Panc1 (cell line): ENCODE measurements around the gene GCK. TPM values are rescaled to one million over a fixed set of nuclear protein-coding genes. Genes with fewer than 3 reads are reported as not detected.
A peak's percentile ranks its signal among the peaks of the same experiment; 100 is the strongest.

Experiments
- ATAC-seq: fragments of 200-7000 bp; cut with Tn5 transposase; 2 replicates; pipeline ENCODE4 v1.9.1; 2020; ENCODE audit warnings: mild to moderate bottlenecking, moderate library complexity
- BruUV-seq: library from RNA; stranded (reverse); fragments of 400-500 nt; replicated peaks from 2 replicates; lab custom pipeline; 2021; lab: Mats Ljungman, UMichigan
- CTCF ChIA-PET: fragments of 300-600 bp; sonication (Branson Sonifier 250); formaldehyde crosslinking; loops from one replicate; lab custom pipeline; 2022; ENCODE audit warnings: antibody characterized with exemption; lab: Charles Lee
- POLR2A ChIA-PET: fragments of 300-600 bp; sonication (Branson Sonifier 250); formaldehyde crosslinking; loops from one replicate; lab custom pipeline; 2022; ENCODE audit warnings: antibody characterized with exemption; lab: Charles Lee
- DNase-seq: peaks from one replicate; pipeline ENCODE4 v3.0.0-alpha.2; 2010; ENCODE audit warnings: low read depth, low spot score
- H3K27ac ChIP-seq: 2 replicates; pipeline ENCODE4 v1.5.1; 2011; ENCODE audit warnings: mild to moderate bottlenecking, low read length, inconsistent platforms
- H3K27me3 ChIP-seq: fragments of 200-500 bp; sonication (Bioruptor generic); 2 replicates; pipeline ENCODE4 v1.6.0; 2014; ENCODE audit warnings: low read length, inconsistent platforms; ENCODE audit not compliant: control insufficient read depth, insufficient read depth
- H3K36me3 ChIP-seq: fragments of 200-500 bp; sonication (Bioruptor generic); 2 replicates; pipeline ENCODE4 v1.5.1; 2014; ENCODE audit warnings: inconsistent platforms, mild to moderate bottlenecking, low read length, moderate library complexity; ENCODE audit not compliant: control insufficient read depth, insufficient read depth
- H3K4me1 ChIP-seq: 2 replicates; pipeline ENCODE4 v1.5.1; 2011; ENCODE audit warnings: inconsistent platforms, mild to moderate bottlenecking, low read length, moderate library complexity; ENCODE audit not compliant: control insufficient read depth, insufficient read depth
- H3K4me3 ChIP-seq, 2 experiments: 2 replicates each; pipeline ENCODE4 v1.5.1; 2011 to 2012; ENCODE audit warnings: low read depth in 2 of 2, low read length in 2 of 2, mild to moderate bottlenecking in 2 of 2, inconsistent platforms in 1 of 2, moderate library complexity in 1 of 2
- H3K9me3 ChIP-seq: fragments of 200-500 bp; sonication (Bioruptor generic); 2 replicates; pipeline ENCODE4 v1.5.1; 2014; ENCODE audit warnings: low read depth, mild to moderate bottlenecking, inconsistent platforms, low read length, moderate library complexity; ENCODE audit not compliant: control insufficient read depth, insufficient read depth
- CTCF ChIP-seq: fragments of 450-650 bp; IDR thresholded peaks from 2 replicates; pipeline ENCODE4 v1.5.1; 2017; ENCODE audit warnings: mild to moderate bottlenecking
- POLR2AphosphoS5 ChIP-seq: IDR thresholded peaks from 2 replicates; pipeline ENCODE4 v1.6.1; 2012; ENCODE audit warnings: mild to moderate bottlenecking, low read depth, low read length, moderate library complexity
- REST ChIP-seq, 2 experiments: IDR thresholded peaks; 2 replicates each; pipeline ENCODE4 v1.6.1; 2011 to 2012; ENCODE audit warnings: low read depth in 2 of 2, control low read depth in 1 of 2, low read length in 1 of 2, mild to moderate bottlenecking in 1 of 2, moderate library complexity in 1 of 2; ENCODE audit not compliant: insufficient read depth in 1 of 2
- SIN3A ChIP-seq: IDR thresholded peaks from 2 replicates; pipeline ENCODE4 v1.6.1; 2012; ENCODE audit warnings: low read depth, mild to moderate bottlenecking, low read length, moderate library complexity, borderline replicate concordance; ENCODE audit not compliant: insufficient read depth
- TCF7L2 ChIP-seq: IDR thresholded peaks from 2 replicates; pipeline ENCODE4 v1.6.1; 2011; ENCODE audit warnings: mild to moderate bottlenecking, low read depth, low read length, inconsistent platforms
- in situ Hi-C: cut with HindIII; loops from 2 replicates; pipeline ENCODE4 v1.10.0; 2016; ENCODE audit warnings: low sequenced_read_pairs, low pct_unique_long_range_greater_than_20kb
- intact Hi-C: fragments of 100-400 bp; cut with micrococcal nuclease; formaldehyde crosslinking; loops from one replicate; pipeline ENCODE4 v1.10.0; 2022; ENCODE audit not compliant: unreplicated experiment
- total RNA-seq: library from RNA; stranded (reverse); gene quantifications from one replicate; pipeline ENCODE4 v1.2.1, GENCODE V29; 2021; ENCODE audit not compliant: unreplicated experiment

GCK gene
- total RNA-seq, 1 experiment from 2014 or later = 0.36 TPM

- intact Hi-C loops = no loop called here
- TF ChIP-seq REST (IDR thresholded peaks at IDR 0.05; ENCODE audit: insufficient read depth in 1 of 2, low read depth in 2 of 2, low read length in 1 of 2) (no peak), CTCF (no peak), POLR2AphosphoS5 (no peak), SIN3A (no peak), TCF7L2 (no peak)
- ChIA-PET POLR2A (no interaction called here), CTCF (no interaction called here)
- no peaks in the 10 kb centered on the region for H3K9me3 ChIP-seq
- peaks cover 11% of the 10 kb centered on the region for H3K4me1 ChIP-seq
- ATAC-seq (no peak), DNase-seq (no peak)
- no peaks in the 10 kb centered on the region for H3K27me3 ChIP-seq
- H3K36me3 ChIP-seq = no peaks in the 10 kb centered on the region
- H3K27ac ChIP-seq = no peak overlapping the region
- no peak overlapping the region for H3K4me3 ChIP-seq
- BruUV-seq = no TSS peak
- in situ Hi-C loops = no loop called here
Observed at GRCh38 chr7:44095781-44096180, 93.5 kb downstream of the GCK start.

- no peaks in the 10 kb centered on the region for H3K9me3 ChIP-seq
- in situ Hi-C loops (no loop called here), intact Hi-C loops (no loop called here)
- BruUV-seq = no TSS peak
- DNase-seq (no peak), ATAC-seq (no peak)
- H3K4me1 ChIP-seq = peaks cover 4% of the 10 kb centered on the region
- no peaks in the 10 kb centered on the region for H3K27me3 ChIP-seq
- H3K27ac ChIP-seq = no peak overlapping the region
- CTCF ChIA-PET = no interaction called here
- H3K4me3 ChIP-seq = no peak overlapping the region
- POLR2A ChIA-PET = no interaction called here
- no peaks in the 10 kb centered on the region for H3K36me3 ChIP-seq
- TF ChIP-seq SIN3A (no peak), TCF7L2 (0 out of 2 replicates have a peak, but pooled peaks have one; percentile 23)
Observed at GRCh38 chr7:44094883-44095592, 94.2 kb downstream of the GCK start.

- Histone ChIP-seq H3K27me3 (no peaks in the 10 kb centered on the region), H3K27ac (no peak overlapping the region), H3K4me3 (no peak overlapping the region), H3K9me3 (no peaks in the 10 kb centered on the region), H3K4me1 (peaks cover 4% of the 10 kb centered on the region; the same call in 1 of the 2 replicates), H3K36me3 (no peaks in the 10 kb centered on the region)
- ATAC-seq (no peak), DNase-seq (no peak)
- no TSS peak for BruUV-seq
- ChIA-PET POLR2A (no interaction called here), CTCF (no interaction called here)
- TF ChIP-seq REST (IDR thresholded peaks at IDR 0.05; ENCODE audit: insufficient read depth in 1 of 2, low read depth in 2 of 2, low read length in 1 of 2) (no peak), TCF7L2 (no peak), CTCF (no peak), POLR2AphosphoS5 (no peak), SIN3A (no peak)
- intact Hi-C loops (no loop called here), in situ Hi-C loops (no loop called here)
Observed at GRCh38 chr7:44094365-44094764, 94.9 kb downstream of the GCK start.
